WTC11 (cell line): ENCODE data around the gene PM20D2. TPM values are rescaled to one million over a fixed set of nuclear protein-coding genes. Genes with fewer than 3 reads are reported as not detected.

Experiments used
- ATAC-seq: fragments of 200-7000 bp; cut with Tn5 transposase; 2 replicates; pipeline ENCODE4 v1.10.0; 2021; ENCODE audit warnings: mild to moderate bottlenecking, moderate library complexity
- CTCF ChIA-PET: fragments of 300-600 bp; sonication (Branson Sonifier 250); formaldehyde crosslinking; loops from one replicate; lab custom pipeline; 2021; ENCODE audit warnings: antibody characterized with exemption; lab: Charles Lee
- POLR2A ChIA-PET: fragments of 350-600 bp; sonication (Branson Sonifier 250); formaldehyde crosslinking; loops from one replicate; lab custom pipeline; 2021; ENCODE audit warnings: antibody characterized with exemption; lab: Charles Lee
- DNase-seq: peaks from one replicate; pipeline ENCODE4 v3.0.0; 2021; ENCODE audit warnings: low spot score
- H3K27ac Mint-ChIP-seq: 2 replicates; pipeline ENCODE4 v1.8.0; 2021; ENCODE audit warnings: mixed read lengths
- H3K27me3 Mint-ChIP-seq: 2 replicates; pipeline ENCODE4 v1.8.0; 2021; ENCODE audit warnings: low read depth, mild to moderate bottlenecking, moderate library complexity, mixed read lengths
- H3K36me3 Mint-ChIP-seq: 2 replicates; pipeline ENCODE4 v1.8.0; 2021; ENCODE audit warnings: mixed read lengths
- H3K4me1 Mint-ChIP-seq: 2 replicates; pipeline ENCODE4 v1.8.0; 2022; ENCODE audit warnings: mixed read lengths
- H3K4me3 Mint-ChIP-seq: 2 replicates; pipeline ENCODE4 v1.8.0; 2021; ENCODE audit warnings: mild to moderate bottlenecking, moderate library complexity, mixed read lengths
- H3K9me3 Mint-ChIP-seq: 2 replicates; pipeline ENCODE4 v1.8.0; 2021; ENCODE audit warnings: mixed read lengths
- FOXK1 ChIP-seq: sonication (generic); formaldehyde crosslinking; IDR thresholded peaks from 2 replicates; pipeline ENCODE4 v1.8.0; 2022; ENCODE audit warnings: mild to moderate bottlenecking, moderate library complexity, missing genetic modification reagents
- GABPB1 ChIP-seq: sonication (generic); formaldehyde crosslinking; IDR thresholded peaks from 2 replicates; pipeline ENCODE4 v1.8.1; 2023; ENCODE audit warnings: mild to moderate bottlenecking, missing genetic modification reagents
- HMGA2 ChIP-seq: fragments of 250-450 bp; sonication (Bioruptor Pico); IDR thresholded peaks from 2 replicates; pipeline ENCODE4 v1.4.0; 2021; ENCODE audit warnings: mild to moderate bottlenecking, moderate library complexity
- KAT7 ChIP-seq: sonication (generic); formaldehyde crosslinking; IDR thresholded peaks from 2 replicates; pipeline ENCODE4 v1.8.1; 2023; ENCODE audit warnings: missing genetic modification reagents, mild to moderate bottlenecking, borderline replicate concordance
- MXD4 ChIP-seq: fragments of 250-450 bp; sonication (Bioruptor Pico); IDR thresholded peaks from 2 replicates; pipeline ENCODE4 v1.8.0; 2021; ENCODE audit warnings: mild to moderate bottlenecking, moderate library complexity, borderline replicate concordance
- NFE2L1 ChIP-seq: sonication (generic); formaldehyde crosslinking; IDR thresholded peaks from 2 replicates; pipeline ENCODE4 v1.8.1; 2023; ENCODE audit warnings: missing genetic modification reagents
- OVOL2 ChIP-seq: fragments of 250-450 bp; sonication (Bioruptor Pico); IDR thresholded peaks from 2 replicates; pipeline ENCODE4 v1.9.0; 2021; ENCODE audit warnings: mild to moderate bottlenecking, borderline replicate concordance
- RORB ChIP-seq: fragments of 250-450 bp; sonication (Bioruptor Pico); IDR thresholded peaks from 2 replicates; pipeline ENCODE4 v1.9.0; 2021; ENCODE audit warnings: mild to moderate bottlenecking
- SP1 ChIP-seq: sonication (generic); formaldehyde crosslinking; conservative IDR thresholded peaks from 2 replicates; pipeline ENCODE4 v1.8.1; 2022; ENCODE audit warnings: missing genetic modification reagents
- TP53 ChIP-seq: sonication (generic); formaldehyde crosslinking; IDR thresholded peaks from 2 replicates; pipeline ENCODE4 v1.8.1; 2023; ENCODE audit warnings: mild to moderate bottlenecking, missing genetic modification reagents
- ZNF138 ChIP-seq: sonication (generic); formaldehyde crosslinking; conservative IDR thresholded peaks from 2 replicates; pipeline ENCODE4 v1.8.1; 2022; ENCODE audit warnings: mild to moderate bottlenecking, moderate library complexity, missing genetic modification reagents
- ZNF219 ChIP-seq: sonication (generic); formaldehyde crosslinking; IDR thresholded peaks from 2 replicates; pipeline ENCODE4 v1.8.0; 2023; ENCODE audit warnings: missing genetic modification reagents, mild to moderate bottlenecking, borderline replicate concordance
- ZNF423 ChIP-seq: fragments of 250-450 bp; sonication (Bioruptor Pico); IDR thresholded peaks from 2 replicates; pipeline ENCODE4 v2.1.2; 2022; ENCODE audit warnings: mild to moderate bottlenecking, moderate library complexity
- total RNA-seq: library from RNA; stranded (reverse); gene quantifications from 3 replicates; pipeline ENCODE4 v1.2.3, GENCODE V29; 2021
- TF ChIP-seq, protein P1 (sequence below): sonication (generic); formaldehyde crosslinking; IDR thresholded peaks from 2 replicates; pipeline ENCODE4 v1.8.1; 2022; ENCODE audit warnings: low read depth, missing genetic modification reagents, borderline replicate concordance
- TF ChIP-seq, protein P2 (sequence below): fragments of 250-450 bp; sonication (Bioruptor Pico); IDR thresholded peaks from 2 replicates; pipeline ENCODE4 v1.9.0; 2021; ENCODE audit warnings: mild to moderate bottlenecking
- TF ChIP-seq, protein P3 (sequence below): fragments of 250-450 bp; sonication (Bioruptor Pico); conservative IDR thresholded peaks from 2 replicates; pipeline ENCODE4 v1.9.0; 2021; ENCODE audit warnings: mild to moderate bottlenecking
- TF ChIP-seq, protein P4 (sequence below): sonication (generic); formaldehyde crosslinking; IDR thresholded peaks from 2 replicates; pipeline ENCODE4 v1.8.1; 2022; ENCODE audit warnings: missing genetic modification reagents, borderline replicate concordance

Gene PM20D2
- total RNA-seq, 1 experiment from 2014 or later: 4.9 TPM

DNA sequence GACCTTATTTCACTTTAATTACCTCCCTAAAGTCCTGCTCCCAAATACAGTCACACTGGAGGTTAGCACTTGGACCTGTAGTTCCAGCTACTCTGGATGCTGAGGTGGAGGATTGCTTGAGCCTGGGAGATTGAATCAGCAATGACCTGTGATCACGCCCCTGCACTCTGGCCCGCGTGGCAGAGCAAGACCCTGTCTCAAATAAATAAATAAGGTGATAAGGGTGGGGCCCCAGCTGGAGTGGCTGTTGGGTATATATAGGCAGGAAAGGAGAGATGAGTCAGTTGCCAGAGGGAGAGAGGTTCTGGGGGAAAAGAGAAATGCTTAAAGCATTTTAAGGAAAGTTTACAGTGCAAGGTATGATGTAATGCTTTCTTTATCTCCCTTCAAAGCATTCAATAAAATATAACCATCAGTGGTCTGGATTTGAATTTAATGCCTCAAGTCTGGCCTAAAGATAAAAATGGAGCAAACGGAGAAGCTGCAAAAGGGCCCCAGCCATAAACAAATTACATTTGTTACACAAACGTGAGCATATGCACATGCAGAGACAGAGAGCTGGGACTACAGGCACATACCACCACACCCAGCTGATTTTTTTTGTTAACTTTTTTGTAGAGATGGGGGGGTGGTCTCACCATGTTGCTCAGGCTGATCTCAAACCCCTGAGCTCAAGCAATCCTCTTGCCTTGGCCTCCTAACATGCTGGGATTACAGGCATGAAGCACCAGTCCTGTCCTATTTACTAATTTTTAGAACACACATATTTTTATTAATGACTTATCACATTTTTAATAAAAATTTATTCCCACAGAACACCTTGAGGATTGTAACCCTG, 6.1 kb upstream of the PM20D2 start:
- H3K27ac Mint-ChIP-seq: no peak overlapping the region
- DNase-seq (no peak), ATAC-seq (no peak)
- peaks cover 98% of the 10 kb centered on the region for H3K27me3 Mint-ChIP-seq
- no peaks in the 10 kb centered on the region for H3K9me3 Mint-ChIP-seq
- H3K4me1 Mint-ChIP-seq: peaks cover 2% of the 10 kb centered on the region; the same call in 1 of the 2 replicates
- CTCF ChIA-PET: interaction anchor here (0.8 to 1.7 kb wide), 4 partner anchors 17 to 172 kb away, joined by 3 to 5 read pairs (median 4); no protein-coding TSS in a partner anchor
- H3K36me3 Mint-ChIP-seq: no peaks in the 10 kb centered on the region
- POLR2A ChIA-PET: no interaction called here
- no peak for TF ChIP-seq OVOL2 (CRISPR knock-in tag)
- TF ChIP-seq NFE2L1: no peak
- no peak for TF ChIP-seq FOXK1
- H3K4me3 Mint-ChIP-seq: no peak overlapping the region

DNA sequence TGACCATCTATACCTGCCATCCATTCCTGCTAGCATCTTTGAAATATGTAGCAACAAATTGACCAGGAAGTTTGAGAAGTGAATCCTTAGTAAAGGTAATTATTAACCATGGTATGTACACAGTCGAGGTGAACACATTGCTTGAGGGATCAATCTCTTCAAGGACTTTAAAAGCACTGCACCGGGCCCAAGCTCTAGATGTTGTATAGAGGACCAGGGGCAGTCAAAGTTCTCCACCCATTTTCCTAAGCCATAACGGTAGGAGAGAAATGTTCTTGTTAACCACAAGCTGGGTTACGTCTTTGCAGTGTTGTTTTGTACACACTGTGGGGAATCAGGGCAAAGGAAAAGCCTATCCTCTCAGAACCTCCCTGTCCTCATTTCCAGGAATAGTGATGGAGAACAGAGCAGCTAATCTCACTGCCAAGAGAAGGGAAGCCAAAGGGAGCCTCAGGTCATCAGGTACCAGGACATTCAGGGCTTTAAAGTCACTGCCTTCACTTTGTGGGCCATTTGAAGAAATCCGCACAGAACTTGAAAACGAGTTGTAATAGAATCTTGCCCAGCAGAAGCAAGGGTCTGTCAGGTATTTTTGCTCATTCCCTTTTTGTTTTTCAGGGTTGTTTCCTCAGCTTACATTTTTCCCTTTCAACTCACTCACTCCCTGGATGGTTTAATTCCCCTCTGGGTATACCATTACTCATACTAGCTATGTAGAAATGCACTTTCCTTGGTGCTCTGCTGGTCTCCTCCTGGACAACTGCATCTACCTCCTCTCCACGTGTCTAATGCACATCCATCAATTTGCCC, 5.3 kb upstream of the PM20D2 start:
- Mint-ChIP-seq H3K9me3 (no peaks in the 10 kb centered on the region), H3K27me3 (peaks cover 98% of the 10 kb centered on the region), H3K4me3 (no peak overlapping the region), H3K36me3 (no peaks in the 10 kb centered on the region), H3K4me1 (no peaks in the 10 kb centered on the region), H3K27ac (no peak overlapping the region)
- POLR2A ChIA-PET: interaction anchor here (0.6 kb wide), 1 partner anchor 471 kb away, joined by 5 read pairs; no protein-coding TSS in a partner anchor
- DNase-seq (no peak), ATAC-seq (no peak)
- TF ChIP-seq, protein P1, sequence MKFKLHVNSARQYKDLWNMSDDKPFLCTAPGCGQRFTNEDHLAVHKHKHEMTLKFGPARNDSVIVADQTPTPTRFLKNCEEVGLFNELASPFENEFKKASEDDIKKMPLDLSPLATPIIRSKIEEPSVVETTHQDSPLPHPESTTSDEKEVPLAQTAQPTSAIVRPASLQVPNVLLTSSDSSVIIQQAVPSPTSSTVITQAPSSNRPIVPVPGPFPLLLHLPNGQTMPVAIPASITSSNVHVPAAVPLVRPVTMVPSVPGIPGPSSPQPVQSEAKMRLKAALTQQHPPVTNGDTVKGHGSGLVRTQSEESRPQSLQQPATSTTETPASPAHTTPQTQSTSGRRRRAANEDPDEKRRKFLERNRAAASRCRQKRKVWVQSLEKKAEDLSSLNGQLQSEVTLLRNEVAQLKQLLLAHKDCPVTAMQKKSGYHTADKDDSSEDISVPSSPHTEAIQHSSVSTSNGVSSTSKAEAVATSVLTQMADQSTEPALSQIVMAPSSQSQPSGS (CRISPR knock-in tag): no peak
- no peak for TF ChIP-seq HMGA2 (CRISPR knock-in tag)
- no peak for TF ChIP-seq ZNF219 (CRISPR knock-in tag)
- TF ChIP-seq, protein P2, sequence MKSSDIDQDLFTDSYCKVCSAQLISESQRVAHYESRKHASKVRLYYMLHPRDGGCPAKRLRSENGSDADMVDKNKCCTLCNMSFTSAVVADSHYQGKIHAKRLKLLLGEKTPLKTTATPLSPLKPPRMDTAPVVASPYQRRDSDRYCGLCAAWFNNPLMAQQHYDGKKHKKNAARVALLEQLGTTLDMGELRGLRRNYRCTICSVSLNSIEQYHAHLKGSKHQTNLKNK (CRISPR knock-in tag): no peak
- no peak for TF ChIP-seq NFE2L1
- no peak; the same call in 1 of the 2 replicates for TF ChIP-seq GABPB1 (CRISPR knock-in tag)
- no peak for TF ChIP-seq ZNF138
- TF ChIP-seq ZNF423: no peak
- TF ChIP-seq RORB (CRISPR knock-in tag): no peak
- TF ChIP-seq FOXK1: no peak
- TF ChIP-seq, protein P3, sequence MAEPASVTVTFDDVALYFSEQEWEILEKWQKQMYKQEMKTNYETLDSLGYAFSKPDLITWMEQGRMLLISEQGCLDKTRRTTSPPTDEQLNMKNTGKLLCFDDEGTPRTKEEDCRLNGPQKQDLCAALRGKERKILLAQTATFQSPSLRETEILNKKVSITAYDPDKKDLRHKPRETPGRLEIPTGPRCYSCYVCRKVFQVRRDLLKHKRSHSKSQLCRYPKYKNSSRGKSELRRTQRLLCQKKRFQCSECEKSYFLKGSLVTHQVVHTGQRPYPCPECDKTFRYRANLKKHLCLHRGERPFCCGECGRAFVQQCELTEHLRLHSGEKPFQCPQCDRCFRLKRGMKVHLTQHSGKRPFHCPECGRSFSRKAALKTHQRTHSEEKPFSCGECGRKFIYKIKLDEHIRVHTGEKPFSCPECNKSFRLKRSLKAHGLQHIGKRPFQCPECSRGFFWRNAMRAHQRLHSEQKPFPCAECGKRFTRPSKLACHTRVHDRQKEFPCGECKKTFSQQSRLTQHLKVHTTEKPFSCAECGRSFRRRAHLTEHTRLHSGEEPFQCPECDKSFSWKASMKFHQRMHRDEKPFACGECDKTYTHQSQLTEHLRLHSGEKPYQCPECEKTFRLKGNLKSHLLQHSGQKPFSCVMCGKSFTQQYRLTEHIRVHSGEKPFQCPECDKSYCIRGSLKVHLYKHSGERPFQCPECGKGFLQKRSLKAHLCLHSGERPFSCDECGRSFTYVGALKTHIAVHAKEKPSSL: no peak
- TF ChIP-seq, protein P4, sequence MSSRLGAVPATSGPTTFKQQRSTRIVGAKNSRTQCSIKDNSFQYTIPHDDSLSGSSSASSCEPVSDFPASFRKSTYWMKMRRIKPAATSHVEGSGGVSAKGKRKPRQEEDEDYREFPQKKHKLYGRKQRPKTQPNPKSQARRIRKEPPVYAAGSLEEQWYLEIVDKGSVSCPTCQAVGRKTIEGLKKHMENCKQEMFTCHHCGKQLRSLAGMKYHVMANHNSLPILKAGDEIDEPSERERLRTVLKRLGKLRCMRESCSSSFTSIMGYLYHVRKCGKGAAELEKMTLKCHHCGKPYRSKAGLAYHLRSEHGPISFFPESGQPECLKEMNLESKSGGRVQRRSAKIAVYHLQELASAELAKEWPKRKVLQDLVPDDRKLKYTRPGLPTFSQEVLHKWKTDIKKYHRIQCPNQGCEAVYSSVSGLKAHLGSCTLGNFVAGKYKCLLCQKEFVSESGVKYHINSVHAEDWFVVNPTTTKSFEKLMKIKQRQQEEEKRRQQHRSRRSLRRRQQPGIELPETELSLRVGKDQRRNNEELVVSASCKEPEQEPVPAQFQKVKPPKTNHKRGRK (CRISPR knock-in tag): no peak
- no peak for TF ChIP-seq KAT7 (CRISPR knock-in tag)
- no peak for TF ChIP-seq SP1
- TF ChIP-seq TP53: no peak
- TF ChIP-seq MXD4 (CRISPR knock-in tag): no peak
- CTCF ChIA-PET: interaction anchor here (1.1 to 1.7 kb wide), 3 partner anchors 18 to 171 kb away, joined by 3 to 5 read pairs (median 4); no protein-coding TSS in a partner anchor
